GM19455 (cell line): ENCODE measurements around the gene PTPN7.
"Not testable (repeated sequence)": the region's sequence is repeated elsewhere in the genome, so short reads cannot be mapped to it uniquely, and the experiment has no call there.

Experiments used
- ATAC-seq: cut with Tn5 transposase; IDR thresholded peaks from one replicate; pipeline ENCODE4 v1.9.1; 2021; ENCODE audit not compliant: unreplicated experiment

PTPN7 gene

DNA sequence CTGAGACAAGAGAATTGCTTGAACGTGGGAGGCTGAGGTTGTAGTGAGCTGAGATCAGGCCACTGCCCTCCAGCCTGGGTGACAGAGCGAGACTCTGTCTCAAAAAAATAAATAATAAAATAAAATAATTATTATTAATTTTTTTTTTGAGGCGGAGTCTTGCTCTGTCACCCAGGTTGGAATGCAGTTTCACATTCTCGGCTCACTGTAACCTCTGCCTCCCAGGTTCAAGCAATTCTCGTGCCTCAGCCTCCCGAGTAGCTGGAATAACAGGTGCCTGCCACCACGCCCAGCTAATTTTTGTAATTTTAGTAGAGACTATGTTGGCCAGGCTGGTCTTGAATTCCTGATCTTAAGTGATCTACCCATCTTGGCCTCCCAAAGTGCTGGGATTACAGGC, 48.8 kb downstream of the PTPN7 start:
- not testable (repeated sequence) for ATAC-seq

- no peak for ATAC-seq
Measured at GRCh38 chr1:202110977-202111376, 49.4 kb downstream of the PTPN7 start.

- no peak for ATAC-seq
Measured at GRCh38 chr1:202107801-202108731, 52.3 kb downstream of the PTPN7 start.

- ATAC-seq, result no peak
Measured at GRCh38 chr1:202107321-202107761, 53.1 kb downstream of the PTPN7 start.

DNA sequence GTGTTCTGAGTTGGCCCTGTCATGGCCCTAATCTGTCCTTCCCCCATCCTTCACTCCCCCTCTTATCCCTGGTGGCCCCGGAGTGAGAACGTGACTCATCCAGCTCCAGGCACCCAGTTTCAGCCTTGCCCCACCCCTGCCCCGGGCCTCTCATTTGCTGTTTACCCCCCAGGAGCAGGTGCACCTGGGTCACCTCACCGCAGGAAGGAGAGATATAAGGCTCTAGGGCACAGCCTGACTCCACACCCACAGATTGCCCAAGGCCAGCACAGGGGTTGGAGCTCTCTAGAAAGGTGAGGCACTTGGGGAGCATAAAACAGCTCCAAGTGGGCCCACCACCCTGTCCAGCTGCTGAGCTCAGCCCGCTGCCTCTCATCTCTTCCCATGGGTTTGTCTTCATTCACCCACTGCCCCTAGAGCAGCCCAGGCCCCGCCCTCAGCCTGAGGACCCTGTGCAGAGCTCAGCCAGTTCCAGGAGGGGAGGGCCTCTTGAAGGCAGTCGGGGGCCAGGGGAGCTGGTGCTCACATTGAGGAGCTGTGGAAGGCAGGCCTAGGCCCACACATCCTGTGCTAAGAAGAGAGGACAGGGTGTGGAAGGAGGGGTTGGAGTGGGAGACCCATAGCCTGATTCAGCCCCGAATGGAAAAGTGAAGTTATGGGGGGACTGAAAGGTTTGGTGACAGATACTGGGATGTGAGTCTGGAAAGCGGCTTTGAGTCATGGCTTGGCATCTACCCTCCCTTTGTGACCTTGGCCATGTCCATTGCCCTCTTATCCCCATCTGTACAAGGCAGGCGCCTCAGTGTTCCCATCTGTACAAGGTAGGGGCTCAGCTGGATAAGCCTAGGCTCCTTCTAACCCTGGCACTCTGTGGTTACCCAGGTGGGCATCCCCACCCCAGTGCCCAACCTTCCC, 53.8 kb downstream of the PTPN7 start:
- ATAC-seq, result no peak

DNA sequence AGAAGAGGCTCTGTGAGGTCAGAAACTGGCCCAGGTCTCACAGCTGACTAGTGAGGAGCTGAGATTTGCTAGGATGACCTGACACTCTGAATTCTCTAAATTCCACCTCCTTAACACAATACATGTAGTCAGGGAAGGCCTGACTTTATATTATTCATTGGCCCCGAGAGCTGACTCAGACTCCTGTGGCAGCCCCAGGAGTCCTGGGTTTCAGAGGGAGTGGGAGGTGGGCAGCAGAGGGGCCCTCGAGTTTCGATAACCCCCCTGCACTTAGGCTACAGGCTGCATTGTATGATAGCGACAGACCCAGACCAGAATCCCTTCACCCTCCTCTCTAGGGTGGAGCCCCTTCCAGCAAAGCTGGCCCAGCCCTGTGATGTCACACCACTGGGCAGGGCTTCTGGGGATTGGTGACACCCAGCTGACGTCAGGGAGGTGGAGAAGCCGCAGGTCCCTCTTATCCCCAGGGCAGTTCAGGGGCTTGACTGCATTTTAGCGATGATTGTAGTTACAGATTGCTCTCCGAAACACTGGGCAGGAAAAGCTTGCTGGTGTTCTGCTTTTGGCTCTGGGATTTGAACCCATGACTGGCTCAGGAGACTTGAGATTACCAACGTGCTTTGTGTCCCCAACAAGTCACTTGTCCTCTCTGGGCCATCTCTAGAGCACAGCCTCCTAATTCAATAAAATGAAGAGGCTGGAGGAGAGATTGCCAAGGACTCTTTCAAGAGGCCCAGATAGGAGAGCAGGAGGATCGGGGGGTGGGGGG, 54.6 kb downstream of the PTPN7 start:
- no peak for ATAC-seq

DNA sequence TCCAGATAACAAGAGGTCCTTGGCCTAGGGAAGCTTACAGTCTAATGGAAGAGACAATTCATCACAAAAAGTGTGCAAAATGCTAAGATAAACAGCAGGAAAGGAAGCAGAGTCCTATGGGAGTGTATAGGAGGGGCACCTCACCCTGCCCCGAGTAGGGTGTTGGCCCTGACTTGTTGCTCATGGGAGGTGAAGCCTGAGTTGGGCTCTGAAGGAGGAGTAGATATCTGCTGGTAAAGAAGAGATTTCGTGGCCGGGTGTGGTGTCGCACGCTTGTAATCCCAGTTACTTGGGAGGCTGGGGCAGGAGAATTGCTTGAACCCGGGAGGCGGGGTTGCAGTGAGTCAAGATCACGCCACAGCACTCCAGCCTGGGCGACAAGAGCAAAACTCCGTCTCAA, 56.3 kb downstream of the PTPN7 start:
- no peak for ATAC-seq

- ATAC-seq, result no peak
Measured at GRCh38 chr1:202101184-202101583, 59.2 kb downstream of the PTPN7 start.
